ENCODE results near the gene DOK5. TPM values are rescaled to one million over a fixed set of nuclear protein-coding genes. Genes with fewer than 3 reads are reported as not detected.
A peak's percentile ranks its signal among the peaks of the same experiment; 100 is the strongest.
"Not testable (repeated sequence)": the region's sequence is repeated elsewhere in the genome, so short reads cannot be mapped to it uniquely, and the experiment has no call there.

Gene DOK5
- total RNA-seq, 2 donors from 2014 or later: 0.14 to 1.2 TPM

GRCh38 chr20:54433636-54434035 is 41.8 kb upstream of the DOK5 start:
- intact Hi-C loops (cut with DNase I): no loop called here
- Histone ChIP-seq H3K9me3 (no peaks in the 10 kb centered on the region), H3K36me3 (no peaks in the 10 kb centered on the region), H3K27me3 (replicated peaks; ENCODE audit: insufficient read depth) (no peaks in the 10 kb centered on the region), H3K4me3 (no peak overlapping the region), H3K27ac (no peak overlapping the region), H3K4me1 (replicated peaks) (no peaks in the 10 kb centered on the region)
- 59% methylated on average over 9 of the region's 9 CpGs for WGBS
- TF ChIP-seq CTCF (IDR thresholded peaks at IDR 0.05) (no peak), POLR2AphosphoS5 (IDR thresholded peaks at IDR 0.05) (no peak)
- peak; percentile 6 for DNase-seq (ENCODE audit: low spot score)

GRCh38 chr20:54434196-54434595 is 41.2 kb upstream of the DOK5 start:
- Histone ChIP-seq H3K36me3 (no peaks in the 10 kb centered on the region), H3K27me3 (replicated peaks; ENCODE audit: insufficient read depth) (no peaks in the 10 kb centered on the region), H3K9me3 (no peaks in the 10 kb centered on the region), H3K4me1 (replicated peaks) (no peaks in the 10 kb centered on the region), H3K4me3 (no peak overlapping the region), H3K27ac (no peak overlapping the region)
- 77% methylated on average over 7 of the region's 7 CpGs for WGBS
- TF ChIP-seq POLR2A (IDR thresholded peaks at IDR 0.05) (no peak), POLR2AphosphoS5 (IDR thresholded peaks at IDR 0.05) (no peak), CTCF (IDR thresholded peaks at IDR 0.05) (no peak)
- intact Hi-C loops (cut with DNase I): no loop called here
- no peak for DNase-seq (ENCODE audit: low spot score)

DNA sequence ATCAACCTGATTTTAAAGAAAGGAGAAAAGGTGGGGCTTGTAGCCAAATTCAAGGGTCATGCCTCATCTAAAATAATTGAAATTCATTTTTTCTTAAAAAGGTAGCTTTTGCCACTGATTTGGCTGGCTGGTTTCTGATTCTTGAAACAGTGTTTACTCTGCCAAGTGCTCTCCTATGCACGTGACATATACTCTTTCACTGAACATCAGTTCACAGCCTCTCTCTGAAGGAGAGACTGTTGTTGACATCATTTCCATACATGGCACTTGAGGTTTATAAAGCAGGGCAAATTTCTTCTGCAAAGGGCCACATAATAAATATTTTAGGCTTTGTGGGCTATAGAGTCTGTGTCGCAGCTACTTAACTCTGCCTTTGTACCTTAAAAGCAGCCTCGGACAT is 40.4 kb upstream of the DOK5 start:
- Histone ChIP-seq H3K36me3 (no peaks in the 10 kb centered on the region), H3K27ac (no peak overlapping the region), H3K4me3 (no peak overlapping the region), H3K4me1 (replicated peaks) (no peaks in the 10 kb centered on the region), H3K9me3 (no peaks in the 10 kb centered on the region), H3K27me3 (replicated peaks; ENCODE audit: insufficient read depth) (no peaks in the 10 kb centered on the region)
- intact Hi-C loops (cut with DNase I): no loop called here
- TF ChIP-seq POLR2A (IDR thresholded peaks at IDR 0.05) (no peak), POLR2AphosphoS5 (IDR thresholded peaks at IDR 0.05) (no peak), CTCF (IDR thresholded peaks at IDR 0.05) (no peak)
- 88% methylated on average over 3 of the region's 3 CpGs for WGBS
- no peak for DNase-seq (ENCODE audit: low spot score)

DNA sequence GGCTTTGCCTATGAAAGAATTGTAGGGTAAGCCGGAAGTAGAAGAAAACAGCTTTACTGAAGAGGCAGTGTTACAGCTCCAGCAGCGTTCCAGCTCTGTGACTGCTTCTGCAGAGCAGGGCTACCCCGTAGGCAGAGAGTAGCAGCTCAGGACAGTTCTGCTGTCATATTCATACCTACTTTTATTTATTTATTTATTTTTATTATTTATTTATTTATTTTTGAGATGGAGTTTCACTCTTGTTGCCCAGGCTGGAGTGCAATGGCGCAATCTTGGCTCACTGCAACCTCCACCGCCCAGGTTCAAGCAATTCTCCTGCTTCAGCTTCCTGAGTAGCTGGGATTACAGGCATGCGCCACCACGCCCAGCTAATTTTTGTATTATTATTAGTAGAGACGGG is 39.0 kb upstream of the DOK5 start:
- intact Hi-C loops (cut with DNase I); DNase-seq (ENCODE audit: low spot score): not testable (repeated sequence)
- WGBS: 95% methylated on average over 8 of the region's 8 CpGs

DNA sequence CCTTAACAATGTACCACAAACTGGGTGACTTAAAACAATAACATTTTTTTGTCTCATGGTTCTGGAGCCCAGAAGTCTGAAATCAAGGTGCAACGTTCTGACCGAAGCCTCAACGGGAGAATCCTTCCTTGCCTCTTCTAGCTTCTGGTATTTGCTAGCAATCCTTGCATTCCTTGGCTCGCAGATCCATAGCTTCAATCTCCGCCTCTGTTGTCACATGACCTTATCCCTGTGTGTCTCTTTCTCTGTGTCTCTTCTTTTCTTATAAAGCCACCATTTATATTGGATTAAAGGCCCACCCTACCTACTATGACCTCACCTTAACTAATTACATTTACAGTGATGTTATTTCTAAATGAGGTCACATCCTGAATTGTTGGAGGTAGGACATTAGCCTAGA is 37.2 kb upstream of the DOK5 start:
- WGBS: 82% methylated on average over 5 of the region's 5 CpGs
- Histone ChIP-seq H3K4me1 (replicated peaks) (no peaks in the 10 kb centered on the region), H3K36me3 (no peaks in the 10 kb centered on the region), H3K27me3 (replicated peaks; ENCODE audit: insufficient read depth) (no peaks in the 10 kb centered on the region), H3K9me3 (no peaks in the 10 kb centered on the region), H3K4me3 (no peak overlapping the region), H3K27ac (no peak overlapping the region)
- no peak for DNase-seq (ENCODE audit: low spot score)
- intact Hi-C loops (cut with DNase I): no loop called here
- TF ChIP-seq CTCF (IDR thresholded peaks at IDR 0.05) (no peak), POLR2A (IDR thresholded peaks at IDR 0.05) (no peak), POLR2AphosphoS5 (IDR thresholded peaks at IDR 0.05) (no peak)

More for the DNA sequence above, 39.0 kb upstream of the DOK5 start:
- not testable (repeated sequence) for H3K36me3 ChIP-seq; H3K27me3 ChIP-seq (replicated peaks; ENCODE audit: insufficient read depth); H3K4me3 ChIP-seq; H3K9me3 ChIP-seq; H3K4me1 ChIP-seq (replicated peaks); H3K27ac ChIP-seq

All from prostate gland (tissue), 2 donors.